Stimulated activated CD8-positive, alpha-beta memory T cell treated with anti-CD3 and anti-CD28 coated beads, Interleukin-12 subunit alpha, Interleukin-12 subunit beta, amount 100 ng/mL, for 24 hours (primary cell): Measurements from ENCODE around the gene OR8B12.
"Not testable (repeated sequence)": the region's sequence is repeated elsewhere in the genome, so short reads cannot be mapped to it uniquely, and the experiment has no call there.

ENCODE experiments used
- DNase-seq: peaks from one replicate; pipeline ENCODE4 v3.0.0-alpha.2; 2020; ENCODE audit errors: extremely low read depth

The OR8B12 gene

DNA sequence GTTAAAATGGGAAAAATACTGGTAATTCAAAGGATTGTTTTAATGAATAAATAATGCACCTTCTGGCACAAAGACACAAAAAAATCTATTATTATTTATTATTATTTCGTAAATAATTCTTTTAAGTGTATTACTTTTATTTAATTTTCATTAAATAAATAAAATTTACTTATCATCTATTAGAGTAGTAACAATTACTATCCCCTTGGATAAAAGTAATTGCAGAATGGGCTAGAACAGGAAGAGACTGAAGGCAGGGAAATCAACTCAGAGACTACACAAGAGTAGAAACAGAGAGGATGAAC lies 23.0 kb downstream of the OR8B12 start:
- DNase-seq = no peak

DNA sequence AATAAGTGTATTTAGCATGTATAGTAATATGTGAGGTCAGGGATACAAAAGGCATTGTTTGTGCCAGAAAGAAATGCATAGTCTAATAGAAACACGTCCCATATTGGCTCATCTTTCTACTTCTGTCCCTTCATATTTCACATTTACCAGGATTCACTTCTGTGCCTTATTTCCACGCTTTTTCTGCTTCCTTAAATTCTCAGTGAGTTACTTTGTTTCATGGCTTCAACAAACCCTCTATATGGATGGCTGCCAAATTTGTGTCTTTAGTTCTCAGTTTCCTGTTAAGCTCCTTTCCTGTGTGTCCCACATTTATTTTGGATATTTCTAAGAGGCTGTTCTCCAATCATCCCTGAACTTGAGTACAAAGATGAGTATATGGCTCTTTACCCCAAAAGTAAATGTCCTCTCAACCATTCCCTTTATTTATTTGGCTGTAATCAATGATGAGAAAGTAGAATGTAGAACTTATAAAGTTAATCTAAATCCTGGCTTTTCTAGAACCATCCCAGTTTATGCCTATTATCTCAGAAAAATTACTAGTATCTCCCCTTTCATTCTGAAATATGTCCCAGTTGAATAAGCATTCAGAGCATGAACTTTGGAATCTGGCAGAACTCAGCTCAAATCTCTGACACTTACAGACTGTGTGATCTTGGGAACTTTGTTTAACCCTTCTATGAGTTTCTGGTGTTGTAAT lies 23.5 kb downstream of the OR8B12 start:
- no peak for DNase-seq

DNA sequence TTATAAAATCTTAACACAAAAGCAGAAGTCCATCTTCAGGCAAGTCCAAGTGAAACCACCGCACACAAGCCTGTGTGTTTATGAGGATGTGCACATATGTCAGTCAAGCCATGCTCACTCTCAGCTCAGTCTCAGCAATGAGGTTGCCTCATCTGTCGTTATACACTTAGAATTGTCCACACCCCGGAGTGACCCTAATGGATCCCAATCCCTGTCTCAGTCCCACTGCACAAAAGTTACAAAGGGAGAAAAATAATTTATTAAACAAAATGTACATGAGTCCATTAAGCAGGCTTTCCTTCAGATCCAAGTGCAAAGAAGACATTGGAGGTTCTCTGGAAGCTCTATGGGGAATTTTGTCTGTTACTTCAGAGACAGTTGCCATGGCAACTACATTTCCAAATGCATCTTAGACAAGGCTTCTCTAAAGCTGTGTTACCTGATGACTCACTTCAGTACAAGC lies 24.4 kb downstream of the OR8B12 start:
- no peak for DNase-seq

DNA sequence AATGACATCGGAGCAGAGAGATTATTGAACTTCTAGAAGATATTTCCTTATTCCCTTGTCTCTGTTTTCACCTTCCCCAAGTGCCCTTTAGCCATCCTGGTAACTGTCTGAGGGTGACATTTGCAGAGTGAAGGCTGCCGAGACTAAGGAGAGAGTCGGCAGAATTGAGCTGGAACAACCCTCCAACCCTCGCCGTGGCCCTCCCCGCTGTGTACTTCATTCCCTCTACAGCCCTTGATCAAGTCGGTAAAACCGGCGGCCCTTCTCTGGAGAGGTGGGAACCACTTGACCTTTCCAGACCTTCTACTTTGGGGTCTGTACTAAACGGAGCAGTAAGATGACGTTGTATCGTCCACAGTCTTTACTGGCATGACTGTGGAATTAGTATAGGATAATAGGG lies 26.1 kb downstream of the OR8B12 start:
- DNase-seq = no peak

DNA sequence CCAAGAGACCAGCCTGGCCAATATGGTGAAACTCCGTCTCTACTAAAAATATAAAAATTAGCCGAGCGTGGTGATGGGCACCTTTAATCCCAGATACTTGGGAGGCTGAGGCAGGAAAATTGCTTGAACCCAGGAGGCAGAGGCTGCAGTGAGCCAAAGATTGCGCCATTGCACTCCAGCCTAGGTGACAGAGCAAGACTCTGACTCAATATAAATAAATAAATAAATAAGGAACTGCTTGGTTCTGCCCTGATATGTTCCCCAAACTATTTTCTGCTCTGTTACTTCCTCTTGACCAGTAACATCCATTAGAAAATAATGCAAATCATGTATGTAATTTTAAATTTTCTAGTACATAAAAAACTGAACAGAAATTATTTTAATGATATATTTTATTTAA lies 28.8 kb downstream of the OR8B12 start:
- not testable (repeated sequence) for DNase-seq

DNA sequence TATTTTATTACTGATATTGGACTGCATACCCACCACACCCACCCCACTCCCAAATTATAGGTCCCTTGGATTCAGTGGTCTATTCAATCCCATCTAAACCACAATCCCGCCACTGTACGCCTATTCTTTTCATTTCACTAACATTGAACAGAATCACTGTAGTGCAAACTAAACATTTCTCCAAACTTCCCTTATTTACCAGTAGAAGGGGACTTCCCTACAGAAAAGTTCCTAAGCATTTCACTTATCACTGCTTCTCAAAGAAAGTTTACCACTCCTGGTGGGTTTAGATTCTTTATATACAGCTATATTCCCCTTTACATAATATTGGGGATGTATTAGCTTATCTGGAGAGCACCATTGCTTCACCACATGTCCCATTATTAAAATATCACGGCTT lies 29.3 kb downstream of the OR8B12 start:
- no peak for DNase-seq

DNA sequence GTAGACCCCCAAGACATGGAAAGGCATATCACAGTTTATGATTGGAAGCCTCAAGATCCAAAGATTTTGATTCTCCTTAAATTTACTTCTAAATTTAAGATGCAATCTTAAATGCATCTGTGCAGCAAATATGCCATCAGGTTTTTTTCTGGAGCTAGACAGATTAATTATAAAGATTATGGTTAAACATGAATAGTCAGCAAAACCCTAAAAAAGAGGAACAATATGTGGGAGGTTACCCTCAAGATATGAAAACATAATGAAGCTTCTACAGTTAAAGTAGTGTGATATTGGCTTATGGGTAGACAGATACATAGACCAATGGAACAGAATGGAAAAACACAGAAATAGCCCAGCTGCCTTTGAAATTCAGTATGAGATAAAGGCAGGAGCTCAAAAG lies 31.7 kb downstream of the OR8B12 start:
- DNase-seq = no peak

DNA sequence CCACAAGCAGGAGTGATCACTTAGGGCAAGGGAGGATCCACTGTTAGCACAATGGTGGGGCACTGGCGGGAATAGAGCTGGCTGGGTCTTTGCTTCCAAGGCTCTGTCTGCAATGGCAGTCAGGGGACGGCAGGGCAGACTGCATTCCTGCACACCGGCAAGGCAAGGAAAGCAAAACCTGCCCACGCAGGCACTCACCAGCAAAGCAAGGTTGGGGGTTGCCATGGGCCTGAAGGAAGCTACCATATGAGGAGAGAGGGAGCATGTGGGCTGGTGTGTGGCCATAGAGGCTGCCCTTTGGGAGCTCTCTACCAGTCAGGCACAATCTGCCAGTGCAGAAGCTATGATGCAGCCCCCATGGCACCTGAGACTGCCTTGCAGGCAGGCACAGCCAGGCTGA lies 33.2 kb downstream of the OR8B12 start:
- DNase-seq = no peak

DNA sequence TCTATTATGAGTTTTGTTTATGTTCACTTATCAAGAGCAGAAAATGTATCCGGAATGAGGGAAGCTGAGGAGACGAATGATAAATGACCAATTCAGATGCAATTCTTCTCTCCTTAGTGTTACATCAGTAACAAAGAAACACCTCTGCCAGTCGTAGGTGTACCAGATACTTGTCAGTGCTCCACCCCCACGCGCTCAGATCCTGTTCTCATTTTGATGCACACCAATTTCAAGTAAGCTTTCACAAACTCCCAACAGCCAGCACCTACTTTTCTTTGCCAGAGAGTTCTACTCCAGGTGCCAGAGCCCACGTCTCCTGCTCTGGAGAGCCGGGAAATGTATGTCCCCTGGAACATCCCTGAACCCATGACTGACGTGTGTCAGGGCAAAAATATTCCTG lies 43.7 kb downstream of the OR8B12 start:
- no peak for DNase-seq

DNA sequence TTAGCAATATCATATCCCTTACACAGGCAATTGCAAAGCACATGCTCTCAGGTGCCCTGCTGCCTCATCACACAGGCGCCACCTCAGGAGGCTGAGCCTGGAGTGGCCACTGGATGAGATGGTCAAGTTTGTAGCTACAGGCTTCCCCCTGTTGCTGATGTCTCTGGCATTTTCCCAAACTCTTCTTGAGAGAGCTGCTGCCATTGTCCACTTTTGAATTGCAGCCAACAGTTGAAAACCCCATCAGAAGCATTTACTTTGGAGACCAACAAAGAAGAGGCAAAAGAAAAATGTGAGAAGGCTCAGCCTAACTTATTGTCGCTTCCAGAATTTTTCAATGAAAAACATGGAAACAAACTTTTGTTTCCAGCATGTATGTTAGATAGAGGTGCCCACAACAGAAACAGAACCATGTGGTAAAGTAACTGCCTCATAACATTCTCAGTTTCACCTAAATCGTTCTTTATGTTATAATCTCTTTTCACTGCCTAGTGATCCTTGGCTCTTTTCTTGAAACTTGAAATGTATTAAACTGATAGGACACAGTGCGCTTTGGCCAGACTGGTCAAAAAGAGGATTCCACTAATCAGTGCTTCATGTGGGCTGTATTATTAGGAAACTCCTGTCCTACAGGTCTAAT lies 50.3 kb downstream of the OR8B12 start:
- no peak for DNase-seq
